ENCODE data around the gene CXCL16. TPM values are rescaled to one million over a fixed set of nuclear protein-coding genes. Genes with fewer than 3 reads are reported as not detected.

CXCL16 gene
- total and polyA plus RNA-seq, 2 experiments from 2014 or later, result 1.6 to 4.1 TPM

DNA sequence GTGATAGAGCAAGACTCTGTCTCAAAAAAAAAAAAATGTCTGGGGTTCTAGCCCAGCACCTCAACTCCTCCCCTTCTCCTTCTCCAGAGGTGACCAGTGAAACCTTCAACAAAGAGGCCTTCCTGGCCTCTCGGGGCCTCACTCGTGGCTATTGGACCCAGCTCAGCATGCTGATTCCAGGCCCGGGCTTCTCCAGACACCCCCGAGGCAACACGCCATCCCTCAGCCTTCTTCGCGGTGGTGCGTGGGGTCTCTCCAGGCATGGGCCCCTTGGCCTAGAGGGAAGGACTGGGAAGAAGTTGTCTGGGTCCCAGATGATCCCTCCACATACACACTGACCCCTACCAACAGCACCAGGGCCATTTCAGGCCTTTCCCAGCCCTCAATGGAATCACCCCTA is 3.5 kb upstream of the CXCL16 start:
- TF ChIP-seq EZH2phosphoT487 (IDR thresholded peaks at IDR 0.05; ENCODE audit: insufficient read depth, low read depth) (no peak), EZH2 (IDR thresholded peaks at IDR 0.05; ENCODE audit: insufficient read depth, poor library complexity, severe bottlenecking) (no peak)
- Histone ChIP-seq H3K27me3 (replicated peaks; ENCODE audit: insufficient read depth) (peaks cover 6% of the 10 kb centered on the region; the same call in 1 of the 2 replicates), H3K4me1 (ENCODE audit: insufficient read depth) (no peaks in the 10 kb centered on the region), H3K27ac (no peak overlapping the region), H2AFZ (no peak overlapping the region), H3K9me2 (ENCODE audit: insufficient read depth) (no peaks in the 10 kb centered on the region), H3K36me3 (ENCODE audit: low read depth) (no peaks in the 10 kb centered on the region), H3K4me3 (no peak overlapping the region), H4K20me1 (ENCODE audit: insufficient read depth) (no peaks in the 10 kb centered on the region), H3K9ac (no peak overlapping the region), H3K79me2 (ENCODE audit: insufficient read depth) (no peaks in the 10 kb centered on the region), H3F3A (ENCODE audit: insufficient read depth) (no peaks in the 10 kb centered on the region), H3K4me2 (ENCODE audit: unreplicated experiment) (no peak overlapping the region), H3K9me3 (ENCODE audit: low read depth) (no peaks in the 10 kb centered on the region)
- in situ Hi-C loops (cut with MboI), result no loop called here
- no peak for DNase-seq
- 78 to 87% methylated on average over 6 to 8 of the region's 8 CpGs for WGBS, 2 experiments (ENCODE audit: low coverage in 1 of 2, low lambda C conversion rate in 2 of 2, missing lambda C conversion rate in 2 of 2)

DNA sequence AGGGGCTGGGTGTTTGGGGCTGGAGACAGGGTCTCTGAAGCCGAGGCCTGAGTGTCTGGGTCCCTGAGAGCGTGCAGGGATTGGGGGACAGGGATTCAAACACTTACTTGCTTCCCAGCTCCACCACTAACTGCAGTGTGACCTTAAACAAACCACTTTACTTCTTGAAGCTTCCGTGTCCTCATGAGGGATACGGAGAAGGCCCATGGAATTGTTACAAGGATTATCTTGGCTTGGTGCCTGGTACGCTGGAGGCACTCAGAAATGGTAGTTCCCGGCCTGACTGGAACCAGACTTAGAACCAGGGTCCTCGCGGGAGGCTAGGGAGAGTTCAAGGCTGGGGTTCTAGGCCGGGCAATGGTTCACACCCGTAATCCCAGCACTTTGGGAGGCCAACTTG is 2.9 kb upstream of the CXCL16 start:
- TF ChIP-seq EZH2 (IDR thresholded peaks at IDR 0.05; ENCODE audit: insufficient read depth, poor library complexity, severe bottlenecking) (no peak), EZH2phosphoT487 (IDR thresholded peaks at IDR 0.05; ENCODE audit: insufficient read depth, low read depth) (no peak)
- Histone ChIP-seq H3K9ac (no peak overlapping the region), H3K9me2 (ENCODE audit: insufficient read depth) (no peaks in the 10 kb centered on the region), H3K27me3 (replicated peaks; ENCODE audit: insufficient read depth) (peaks cover 6% of the 10 kb centered on the region; the same call in 1 of the 2 replicates), H3K4me2 (ENCODE audit: unreplicated experiment) (no peak overlapping the region), H3F3A (ENCODE audit: insufficient read depth) (no peaks in the 10 kb centered on the region), H3K9me3 (ENCODE audit: low read depth) (no peaks in the 10 kb centered on the region), H4K20me1 (ENCODE audit: insufficient read depth) (no peaks in the 10 kb centered on the region), H3K36me3 (ENCODE audit: low read depth) (no peaks in the 10 kb centered on the region), H3K4me1 (ENCODE audit: insufficient read depth) (no peaks in the 10 kb centered on the region), H3K27ac (no peak overlapping the region), H2AFZ (no peak overlapping the region), H3K4me3 (no peak overlapping the region), H3K79me2 (ENCODE audit: insufficient read depth) (no peaks in the 10 kb centered on the region)
- WGBS, 2 experiments (ENCODE audit: low coverage in 1 of 2, low lambda C conversion rate in 2 of 2, missing lambda C conversion rate in 2 of 2), result 75 to 80% methylated on average over 9 of the region's 10 CpGs
- in situ Hi-C loops (cut with MboI), result no loop called here
- DNase-seq, result no peak

GRCh38 chr17:4742133-4742532 is 2.4 kb upstream of the CXCL16 start:
- Histone ChIP-seq H3K9ac (no peak overlapping the region), H2AFZ (no peak overlapping the region)

GRCh38 chr17:4741544-4741943 is 1.8 kb upstream of the CXCL16 start:
- no peak overlapping the region for H3K4me2 ChIP-seq (ENCODE audit: unreplicated experiment)
- H4K20me1 ChIP-seq (ENCODE audit: insufficient read depth), result no peaks in the 10 kb centered on the region
- no peaks in the 10 kb centered on the region for H3F3A ChIP-seq (ENCODE audit: insufficient read depth)
- peaks cover 6% of the 10 kb centered on the region; the same call in 1 of the 2 replicates for H3K27me3 ChIP-seq (replicated peaks; ENCODE audit: insufficient read depth)
- H3K79me2 ChIP-seq (ENCODE audit: insufficient read depth), result no peaks in the 10 kb centered on the region
- H3K9me3 ChIP-seq (ENCODE audit: low read depth), result no peaks in the 10 kb centered on the region
- H3K36me3 ChIP-seq (ENCODE audit: low read depth), result no peaks in the 10 kb centered on the region
- no peak for DNase-seq
- H3K4me3 ChIP-seq, result no peak overlapping the region
- H2AFZ ChIP-seq, result no peak overlapping the region
- no peak overlapping the region for H3K27ac ChIP-seq
- H3K9ac ChIP-seq, result no peak overlapping the region
- WGBS, 2 experiments (ENCODE audit: low coverage in 1 of 2, low lambda C conversion rate in 2 of 2, missing lambda C conversion rate in 2 of 2), result 96 to 98% methylated on average over 8 of the region's 8 CpGs
- in situ Hi-C loops (cut with MboI), result no loop called here
- no peaks in the 10 kb centered on the region for H3K9me2 ChIP-seq (ENCODE audit: insufficient read depth)
- TF ChIP-seq EZH2 (IDR thresholded peaks at IDR 0.05; ENCODE audit: insufficient read depth, poor library complexity, severe bottlenecking) (no peak), EZH2phosphoT487 (IDR thresholded peaks at IDR 0.05; ENCODE audit: insufficient read depth, low read depth) (no peak)
- H3K4me1 ChIP-seq (ENCODE audit: insufficient read depth), result no peaks in the 10 kb centered on the region

More at GRCh38 chr17:4742133-4742532, 2.4 kb upstream of the CXCL16 start:
- Histone ChIP-seq H3K27ac (no peak overlapping the region), H3K9me2 (ENCODE audit: insufficient read depth) (no peaks in the 10 kb centered on the region), H3K4me1 (ENCODE audit: insufficient read depth) (no peaks in the 10 kb centered on the region), H4K20me1 (ENCODE audit: insufficient read depth) (no peaks in the 10 kb centered on the region), H3K36me3 (ENCODE audit: low read depth) (no peaks in the 10 kb centered on the region), H3K4me2 (ENCODE audit: unreplicated experiment) (no peak overlapping the region), H3K4me3 (no peak overlapping the region), H3K79me2 (ENCODE audit: insufficient read depth) (no peaks in the 10 kb centered on the region), H3F3A (ENCODE audit: insufficient read depth) (no peaks in the 10 kb centered on the region), H3K9me3 (ENCODE audit: low read depth) (no peaks in the 10 kb centered on the region), H3K27me3 (replicated peaks; ENCODE audit: insufficient read depth) (peaks cover 6% of the 10 kb centered on the region; the same call in 1 of the 2 replicates)
- DNase-seq, result no peak
- TF ChIP-seq EZH2phosphoT487 (IDR thresholded peaks at IDR 0.05; ENCODE audit: insufficient read depth, low read depth) (no peak), EZH2 (IDR thresholded peaks at IDR 0.05; ENCODE audit: insufficient read depth, poor library complexity, severe bottlenecking) (no peak)
- in situ Hi-C loops (cut with MboI), result no loop called here
- 92 to 95% methylated on average over 9 of the region's 9 CpGs for WGBS, 2 experiments (ENCODE audit: low coverage in 1 of 2, low lambda C conversion rate in 2 of 2, missing lambda C conversion rate in 2 of 2)

GRCh38 chr17:4740584-4740983 is 856 bp upstream of the CXCL16 start:
- H4K20me1 ChIP-seq (ENCODE audit: insufficient read depth), result no peaks in the 10 kb centered on the region
- H3K79me2 ChIP-seq (ENCODE audit: insufficient read depth), result no peaks in the 10 kb centered on the region
- in situ Hi-C loops (cut with MboI), result no loop called here
- H3K9ac ChIP-seq, result no peak overlapping the region
- peaks cover 6% of the 10 kb centered on the region; the same call in 1 of the 2 replicates for H3K27me3 ChIP-seq (replicated peaks; ENCODE audit: insufficient read depth)
- H3K4me2 ChIP-seq (ENCODE audit: unreplicated experiment), result no peak overlapping the region
- no peak overlapping the region for H3K4me3 ChIP-seq
- TF ChIP-seq EZH2 (IDR thresholded peaks at IDR 0.05; ENCODE audit: insufficient read depth, poor library complexity, severe bottlenecking) (no peak), EZH2phosphoT487 (IDR thresholded peaks at IDR 0.05; ENCODE audit: insufficient read depth, low read depth) (no peak)
- H3F3A ChIP-seq (ENCODE audit: insufficient read depth), result no peaks in the 10 kb centered on the region
- no peak for DNase-seq
- no peaks in the 10 kb centered on the region for H3K9me2 ChIP-seq (ENCODE audit: insufficient read depth)
- H3K27ac ChIP-seq, result no peak overlapping the region
- H3K4me1 ChIP-seq (ENCODE audit: insufficient read depth), result no peaks in the 10 kb centered on the region; the same call in 1 of the 2 replicates
- H2AFZ ChIP-seq, result no peak overlapping the region
- no peaks in the 10 kb centered on the region for H3K36me3 ChIP-seq (ENCODE audit: low read depth)
- 88 to 96% methylated on average over 7 to 8 of the region's 8 CpGs for WGBS, 2 experiments (ENCODE audit: low coverage in 1 of 2, low lambda C conversion rate in 2 of 2, missing lambda C conversion rate in 2 of 2)
- no peaks in the 10 kb centered on the region for H3K9me3 ChIP-seq (ENCODE audit: low read depth)
